ENCODE measurements around the gene SLC7A7. TPM values are rescaled to one million over a fixed set of nuclear protein-coding genes. Genes with fewer than 3 reads are reported as not detected.
A peak's percentile ranks its signal among the peaks of the same experiment; 100 is the strongest.

The SLC7A7 gene
- total and polyA plus RNA-seq, 9 of the 15 experiments (the other 6 are each of a cell fraction or from before 2014, with no cell fraction given), result 0.07 to 0.68 (median 0.41) TPM

DNA sequence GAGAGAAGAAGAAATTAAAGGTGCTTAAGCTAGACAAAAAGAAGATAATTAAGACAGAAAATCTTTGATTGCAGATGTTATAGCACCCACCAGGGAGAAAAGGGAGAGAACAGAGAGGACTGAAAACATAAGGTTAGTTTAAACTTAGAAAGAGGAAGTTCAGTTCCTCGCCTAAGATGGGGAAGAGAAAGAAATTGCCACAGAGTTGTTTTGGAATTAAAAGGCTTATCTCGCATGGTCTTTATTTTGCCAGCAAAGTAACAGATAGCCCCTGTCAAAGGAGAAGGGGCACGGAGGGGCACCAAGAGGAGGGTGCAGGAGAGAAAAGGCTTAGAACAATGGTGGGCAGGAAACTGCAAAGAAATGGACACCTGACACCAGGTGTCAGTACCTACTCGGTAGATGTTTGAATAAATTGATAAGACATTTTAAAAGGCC lies 66.6 kb downstream of the SLC7A7 start:
- no peaks in the 10 kb centered on the region for H3K9me1 ChIP-seq (ENCODE audit: control insufficient read depth, insufficient read depth, low read length)
- no peaks in the 10 kb centered on the region for H3K9me3 ChIP-seq (replicated peaks; ENCODE audit: control insufficient read depth, insufficient read depth, low read depth, low read length)
- FAIRE-seq (no peak), ATAC-seq (peak; percentile 65), DNase-seq (ENCODE audit: extremely low read depth in 1 of 4, low spot score in 3 of 4) (no peak)
- no peaks in the 10 kb centered on the region for H3K36me3 ChIP-seq (ENCODE audit: control insufficient read depth, insufficient read depth, low read length)
- CTCF ChIA-PET (ENCODE audit: low intra/inter-chr PET ratio), result no interaction called here
- peak overlapping the region; percentile 31; the same call in 1 of the 3 replicates for H3K27ac ChIP-seq (ENCODE audit: extremely low read depth, low read depth, low read length)
- in situ Hi-C loops (cut with MboI), result no loop called here
- H3K27me3 ChIP-seq (ENCODE audit: control insufficient read depth in 2 of 2, insufficient read depth in 2 of 2, low read length in 2 of 2), result no peaks in the 10 kb centered on the region
- peak overlapping the region; percentile 32; the same call in 1 of the 2 replicates for H3K4me2 ChIP-seq (ENCODE audit: insufficient read depth, low read length)
- no peak overlapping the region for H3K4me3 ChIP-seq
- POLR2A ChIA-PET, result interaction anchor here (1.0 to 4.6 kb wide), 5 partner anchors 9 to 161 kb away, joined by 3 to 22 read pairs (median 4); partner anchors contain the start of gene OXA1L
- peak overlapping the region in 1 of 2 experiments; percentile 27; a peak in 1 of 4 replicates for H3K9ac ChIP-seq (ENCODE audit: insufficient read depth in 1 of 2, low read depth in 2 of 2, low read length in 2 of 2)
- H3K79me2 ChIP-seq (ENCODE audit: control insufficient read depth, insufficient read depth, low read length), result no peaks in the 10 kb centered on the region
- H4K20me1 ChIP-seq (replicated peaks; ENCODE audit: control insufficient read depth, insufficient read depth, low read length), result no peaks in the 10 kb centered on the region
- H3K4me1 ChIP-seq (replicated peaks in 1 of 2; ENCODE audit: control insufficient read depth in 2 of 2, insufficient read depth in 2 of 2, low read length in 2 of 2), result peaks cover 0 to 16% of the 10 kb centered on the region in 2 experiments; a peak in 2 of 5 replicates
- WGBS (ENCODE audit: insufficient coverage, low coverage, missing lambda C conversion rate), result 0% methylated on average over 4 of the region's 4 CpGs
- BruUV-seq (replicated peaks), result no TSS peak
- intact Hi-C loops (cut with micrococcal nuclease), result no loop called here
- peak overlapping the region; percentile 54 for H2AFZ ChIP-seq (ENCODE audit: low read depth, low read length)
- no peak for TF ChIP-seq ZNF253 (CRISPR knock-in tag; conservative IDR thresholded peaks at IDR 0.05)
- TF ChIP-seq C11orf30 (IDR thresholded peaks at IDR 0.05; ENCODE audit: low read depth), result no peak
- TF ChIP-seq, protein P1, sequence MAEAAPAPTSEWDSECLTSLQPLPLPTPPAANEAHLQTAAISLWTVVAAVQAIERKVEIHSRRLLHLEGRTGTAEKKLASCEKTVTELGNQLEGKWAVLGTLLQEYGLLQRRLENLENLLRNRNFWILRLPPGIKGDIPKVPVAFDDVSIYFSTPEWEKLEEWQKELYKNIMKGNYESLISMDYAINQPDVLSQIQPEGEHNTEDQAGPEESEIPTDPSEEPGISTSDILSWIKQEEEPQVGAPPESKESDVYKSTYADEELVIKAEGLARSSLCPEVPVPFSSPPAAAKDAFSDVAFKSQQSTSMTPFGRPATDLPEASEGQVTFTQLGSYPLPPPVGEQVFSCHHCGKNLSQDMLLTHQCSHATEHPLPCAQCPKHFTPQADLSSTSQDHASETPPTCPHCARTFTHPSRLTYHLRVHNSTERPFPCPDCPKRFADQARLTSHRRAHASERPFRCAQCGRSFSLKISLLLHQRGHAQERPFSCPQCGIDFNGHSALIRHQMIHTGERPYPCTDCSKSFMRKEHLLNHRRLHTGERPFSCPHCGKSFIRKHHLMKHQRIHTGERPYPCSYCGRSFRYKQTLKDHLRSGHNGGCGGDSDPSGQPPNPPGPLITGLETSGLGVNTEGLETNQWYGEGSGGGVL (CRISPR knock-in tag; IDR thresholded peaks at IDR 0.05), result no peak
- TF ChIP-seq TGIF2 (CRISPR knock-in tag; IDR thresholded peaks at IDR 0.05), result no peak
- TF ChIP-seq, protein P2, sequence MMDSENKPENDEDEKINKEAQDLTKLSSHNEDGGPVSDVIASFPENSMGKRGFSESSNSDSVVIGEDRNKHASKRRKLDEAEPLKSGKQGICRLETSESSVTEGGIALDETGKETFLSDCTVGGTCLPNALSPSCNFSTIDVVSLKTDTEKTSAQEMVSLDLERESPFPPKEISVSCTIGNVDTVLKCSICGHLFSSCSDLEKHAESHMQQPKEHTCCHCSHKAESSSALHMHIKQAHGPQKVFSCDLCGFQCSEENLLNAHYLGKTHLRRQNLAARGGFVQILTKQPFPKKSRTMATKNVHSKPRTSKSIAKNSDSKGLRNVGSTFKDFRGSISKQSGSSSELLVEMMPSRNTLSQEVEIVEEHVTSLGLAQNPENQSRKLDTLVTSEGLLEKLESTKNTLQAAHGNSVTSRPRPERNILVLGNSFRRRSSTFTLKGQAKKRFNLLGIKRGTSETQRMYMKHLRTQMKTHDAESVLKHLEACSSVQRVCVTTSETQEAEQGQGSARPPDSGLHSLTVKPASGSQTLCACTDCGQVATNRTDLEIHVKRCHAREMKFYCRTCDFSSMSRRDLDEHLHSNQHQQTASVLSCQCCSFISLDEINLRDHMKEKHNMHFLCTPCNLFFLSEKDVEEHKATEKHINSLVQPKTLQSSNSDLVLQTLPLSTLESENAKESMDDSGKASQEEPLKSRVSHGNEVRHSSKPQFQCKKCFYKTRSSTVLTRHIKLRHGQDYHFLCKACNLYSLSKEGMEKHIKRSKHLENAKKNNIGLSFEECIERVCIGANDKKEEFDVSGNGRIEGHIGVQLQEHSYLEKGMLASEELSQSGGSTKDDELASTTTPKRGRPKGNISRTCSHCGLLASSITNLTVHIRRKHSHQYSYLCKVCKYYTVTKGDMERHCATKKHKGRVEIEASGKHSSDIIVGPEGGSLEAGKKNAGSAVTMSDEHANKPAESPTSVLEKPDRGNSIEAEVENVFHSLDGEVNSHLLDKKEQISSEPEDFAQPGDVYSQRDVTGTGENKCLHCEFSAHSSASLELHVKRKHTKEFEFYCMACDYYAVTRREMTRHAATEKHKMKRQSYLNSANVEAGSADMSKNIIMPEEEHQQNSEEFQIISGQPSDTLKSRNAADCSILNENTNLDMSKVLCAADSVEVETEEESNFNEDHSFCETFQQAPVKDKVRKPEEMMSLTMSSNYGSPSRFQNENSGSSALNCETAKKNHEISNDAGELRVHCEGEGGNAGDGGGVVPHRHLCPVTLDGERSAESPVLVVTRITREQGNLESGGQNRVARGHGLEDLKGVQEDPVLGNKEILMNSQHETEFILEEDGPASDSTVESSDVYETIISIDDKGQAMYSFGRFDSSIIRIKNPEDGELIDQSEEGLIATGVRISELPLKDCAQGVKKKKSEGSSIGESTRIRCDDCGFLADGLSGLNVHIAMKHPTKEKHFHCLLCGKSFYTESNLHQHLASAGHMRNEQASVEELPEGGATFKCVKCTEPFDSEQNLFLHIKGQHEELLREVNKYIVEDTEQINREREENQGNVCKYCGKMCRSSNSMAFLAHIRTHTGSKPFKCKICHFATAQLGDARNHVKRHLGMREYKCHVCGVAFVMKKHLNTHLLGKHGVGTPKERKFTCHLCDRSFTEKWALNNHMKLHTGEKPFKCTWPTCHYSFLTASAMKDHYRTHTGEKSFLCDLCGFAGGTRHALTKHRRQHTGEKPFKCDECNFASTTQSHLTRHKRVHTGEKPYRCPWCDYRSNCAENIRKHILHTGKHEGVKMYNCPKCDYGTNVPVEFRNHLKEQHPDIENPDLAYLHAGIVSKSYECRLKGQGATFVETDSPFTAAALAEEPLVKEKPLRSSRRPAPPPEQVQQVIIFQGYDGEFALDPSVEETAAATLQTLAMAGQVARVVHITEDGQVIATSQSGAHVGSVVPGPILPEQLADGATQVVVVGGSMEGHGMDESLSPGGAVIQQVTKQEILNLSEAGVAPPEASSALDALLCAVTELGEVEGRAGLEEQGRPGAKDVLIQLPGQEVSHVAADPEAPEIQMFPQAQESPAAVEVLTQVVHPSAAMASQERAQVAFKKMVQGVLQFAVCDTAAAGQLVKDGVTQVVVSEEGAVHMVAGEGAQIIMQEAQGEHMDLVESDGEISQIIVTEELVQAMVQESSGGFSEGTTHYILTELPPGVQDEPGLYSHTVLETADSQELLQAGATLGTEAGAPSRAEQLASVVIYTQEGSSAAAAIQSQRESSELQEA (IDR thresholded peaks at IDR 0.05; ENCODE audit: low read depth), result no peak
- TF ChIP-seq ESRRA (IDR thresholded peaks at IDR 0.05; ENCODE audit: borderline replicate concordance, low read depth), result peak; percentile 12; the same call in 1 of the 2 replicates
- TF ChIP-seq SLC30A9 (CRISPR knock-in tag; IDR thresholded peaks at IDR 0.05), result no peak
- TF ChIP-seq DPF2 (IDR thresholded peaks at IDR 0.05), result peak; percentile 59
- no peak for TF ChIP-seq TARDBP (IDR thresholded peaks at IDR 0.05)
- no peak for TF ChIP-seq ZNF24 (IDR thresholded peaks at IDR 0.05)
- TF ChIP-seq ARID1B (IDR thresholded peaks at IDR 0.05), result peak; percentile 48; the same call in 1 of the 2 replicates
